HCT116 (cell line): ENCODE measurements around the gene AGFG2. TPM values are rescaled to one million over a fixed set of nuclear protein-coding genes. Genes with fewer than 3 reads are reported as not detected.

Source experiments
- ATAC-seq: fragments of 200-7000 bp; cut with Tn5 transposase; 2 replicates; pipeline ENCODE4 v1.9.1; 2020; ENCODE audit warnings: mild to moderate bottlenecking, moderate library complexity
- BruUV-seq: library from RNA; stranded (reverse); fragments of 400-500 nt; replicated peaks from 2 replicates; lab custom pipeline; 2021; lab: Mats Ljungman, UMichigan
- CTCF ChIA-PET: fragments of 300-600 bp; sonication (Branson Sonifier 250); formaldehyde crosslinking; loops from one replicate; lab custom pipeline; 2021; ENCODE audit warnings: antibody characterized with exemption; lab: Charles Lee
- POLR2A ChIA-PET: fragments of 300-600, 350-600 bp; sonication (Branson Sonifier 250); formaldehyde crosslinking; loops from one replicate; lab custom pipeline; 2021; ENCODE audit warnings: antibody characterized with exemption; lab: Charles Lee
- RAD21 ChIA-PET, 2 experiments: fragments of 300-600 bp; sonication (Branson Sonifier 250); formaldehyde crosslinking; loops; one replicate each; lab custom pipeline; 2023; ENCODE audit warnings: low total read pairs in 2 of 2; ENCODE audit not compliant: uncharacterized antibody in 2 of 2, unreplicated experiment in 2 of 2, low non-redundant PET in 1 of 2; lab: Charles Lee
- DNase-seq: peaks from one replicate; pipeline ENCODE4 v3.0.0-alpha.2; 2010; ENCODE audit warnings: low read depth, low spot score
- H2AFZ ChIP-seq: fragments of 200-600 bp; shearing (Covaris generic), sonication (generic); 2 replicates; pipeline ENCODE4 v1.6.1; 2017; ENCODE audit warnings: low read depth, mixed run types, mixed read lengths, antibody characterized with exemption, low read length; ENCODE audit not compliant: poor library complexity, severe bottlenecking
- H3K27ac ChIP-seq: 2 replicates; pipeline ENCODE4 v1.5.1; 2012; ENCODE audit warnings: low read depth, low read length
- H3K27me3 ChIP-seq: fragments of 200-600 bp; sonication (generic); 2 replicates; pipeline ENCODE4 v1.6.1; 2016; ENCODE audit warnings: mixed run types, low read length, mixed read lengths; ENCODE audit not compliant: insufficient read depth
- H3K36me3 ChIP-seq, 2 experiments: fragments of 200-500 bp in 1 of 2; fragments of 200-600 bp in 1 of 2; sonication (Bioruptor generic) in 1 of 2; sonication (generic) in 1 of 2; 2 replicates each; pipeline versions ENCODE4 v1.5.1 to v1.6.1; 2014 to 2016; ENCODE audit warnings: low read length in 2 of 2, inconsistent platforms in 1 of 2, mixed read lengths in 1 of 2, mixed run types in 1 of 2; ENCODE audit not compliant: insufficient read depth in 2 of 2, control insufficient read depth in 1 of 2
- H3K4me1 ChIP-seq, 2 experiments: fragments of 200-600 bp in 1 of 2; sonication (generic) in 1 of 2; 2 replicates each; pipeline versions ENCODE4 v1.5.1 to v1.6.1; 2012 to 2017; ENCODE audit warnings: low read length in 2 of 2, inconsistent platforms in 1 of 2, mild to moderate bottlenecking in 1 of 2, mixed read lengths in 1 of 2, mixed run types in 1 of 2, moderate library complexity in 1 of 2; ENCODE audit not compliant: insufficient read depth in 2 of 2, control insufficient read depth in 1 of 2
- H3K4me2 ChIP-seq: fragments of 200-600 bp; sonication (generic); 2 replicates; pipeline ENCODE4 v1.6.1; 2017; ENCODE audit warnings: mixed run types, low read length, mixed read lengths
- H3K4me3 ChIP-seq, 2 experiments: fragments of 200-600 bp in 1 of 2; sonication (generic) in 1 of 2; replicated peaks in 1 of 2; 2 replicates each; pipeline ENCODE4 v1.5.1; 2011 to 2016; ENCODE audit warnings: low read length in 2 of 2, control low read depth in 1 of 2, low read depth in 1 of 2, mild to moderate bottlenecking in 1 of 2, mixed read lengths in 1 of 2, mixed run types in 1 of 2
- H3K79me2 ChIP-seq: fragments of 200-600 bp; sonication (generic); 2 replicates; pipeline ENCODE4 v1.6.1; 2017; ENCODE audit warnings: mild to moderate bottlenecking, mixed run types, low read length, moderate library complexity, mixed read lengths; ENCODE audit not compliant: insufficient read depth
- H3K9ac ChIP-seq: fragments of 200-600 bp; sonication (generic); 2 replicates; pipeline ENCODE4 v1.6.1; 2016; ENCODE audit warnings: low read length, mixed read lengths
- H3K9me2 ChIP-seq: fragments of 200-600 bp; sonication (generic), shearing (Covaris generic); 2 replicates; pipeline ENCODE4 v1.6.1; 2017; ENCODE audit warnings: mixed run types, mild to moderate bottlenecking, moderate library complexity; ENCODE audit not compliant: insufficient read depth
- H3K9me3 ChIP-seq, 2 experiments: fragments of 200-500 bp in 1 of 2; fragments of 200-600 bp in 1 of 2; sonication (Bioruptor generic) in 1 of 2; sonication (generic) in 1 of 2; 2 replicates each; pipeline ENCODE4 v1.6.1; 2014 to 2017; ENCODE audit warnings: low read length in 2 of 2, mixed read lengths in 2 of 2, inconsistent platforms in 1 of 2, low read depth in 1 of 2, mild to moderate bottlenecking in 1 of 2, mixed run types in 1 of 2, moderate library complexity in 1 of 2; ENCODE audit not compliant: control insufficient read depth in 1 of 2, insufficient read depth in 1 of 2
- H4K20me1 ChIP-seq: fragments of 200-600 bp; sonication (generic), shearing (Covaris generic); 2 replicates; pipeline ENCODE4 v1.6.1; 2017; ENCODE audit warnings: mixed run types, mild to moderate bottlenecking, moderate library complexity; ENCODE audit not compliant: insufficient read depth
- EGR1 ChIP-seq: IDR thresholded peaks from 2 replicates; pipeline ENCODE4 v1.6.1; 2012; ENCODE audit warnings: low read depth
- ELF1 ChIP-seq: IDR thresholded peaks from 2 replicates; pipeline ENCODE4 v1.6.1; 2012; ENCODE audit warnings: low read depth, borderline replicate concordance
- EZH2 ChIP-seq: fragments of 200-600 bp; sonication (generic); IDR thresholded peaks from 2 replicates; pipeline ENCODE4 v1.6.1; 2017; ENCODE audit warnings: antibody characterized with exemption, mixed run types
- FOSL1 ChIP-seq: IDR thresholded peaks from 2 replicates; pipeline ENCODE4 v1.6.1; 2012; ENCODE audit warnings: low read depth
- JUND ChIP-seq: IDR thresholded peaks from 2 replicates; pipeline ENCODE4 v1.6.1; 2012
- POLR2A ChIP-seq: IDR thresholded peaks from 2 replicates; pipeline ENCODE4 v1.7.0; 2011; ENCODE audit warnings: borderline replicate concordance; ENCODE audit not compliant: insufficient read depth, insufficient read length; ENCODE audit errors: extremely low read depth
- POLR2AphosphoS5 ChIP-seq: IDR thresholded peaks from 2 replicates; pipeline ENCODE4 v1.6.1; 2011; ENCODE audit warnings: mild to moderate bottlenecking, low read depth, low read length, moderate library complexity
- SIN3A ChIP-seq: IDR thresholded peaks from 2 replicates; pipeline ENCODE4 v1.6.1; 2012; ENCODE audit warnings: low read depth
- SRF ChIP-seq: IDR thresholded peaks from 2 replicates; pipeline ENCODE4 v1.6.1; 2012; ENCODE audit warnings: low read depth
- YY1 ChIP-seq: IDR thresholded peaks from 2 replicates; pipeline ENCODE4 v1.6.1; 2011; ENCODE audit warnings: low read length, low read depth, moderate library complexity, mild to moderate bottlenecking; ENCODE audit not compliant: insufficient replicate concordance; ENCODE audit errors: extremely low read depth
- ZFX ChIP-seq: fragments of 450-650 bp; IDR thresholded peaks from 2 replicates; pipeline ENCODE4 v1.6.1; 2017
- intact Hi-C: fragments of 100-400 bp; cut with micrococcal nuclease; formaldehyde crosslinking; loops from 2 replicates; pipeline ENCODE4 v1.10.0; 2022
- total RNA-seq: library from RNA; stranded (reverse); gene quantifications from one replicate; pipeline ENCODE4 v1.2.1, GENCODE V29; 2021; ENCODE audit not compliant: unreplicated experiment
- TF ChIP-seq, protein P1 (sequence below): IDR thresholded peaks from 2 replicates; pipeline ENCODE4 v1.6.1; 2012
- TF ChIP-seq, protein P2 (sequence below): IDR thresholded peaks from 2 replicates; pipeline ENCODE4 v1.6.1; 2012
- TF ChIP-seq, protein P3 (sequence below): IDR thresholded peaks from 2 replicates; pipeline ENCODE4 v1.6.1; 2012; ENCODE audit warnings: low read depth

Gene AGFG2
- total RNA-seq, 1 experiment from 2014 or later = 14.0 TPM

DNA sequence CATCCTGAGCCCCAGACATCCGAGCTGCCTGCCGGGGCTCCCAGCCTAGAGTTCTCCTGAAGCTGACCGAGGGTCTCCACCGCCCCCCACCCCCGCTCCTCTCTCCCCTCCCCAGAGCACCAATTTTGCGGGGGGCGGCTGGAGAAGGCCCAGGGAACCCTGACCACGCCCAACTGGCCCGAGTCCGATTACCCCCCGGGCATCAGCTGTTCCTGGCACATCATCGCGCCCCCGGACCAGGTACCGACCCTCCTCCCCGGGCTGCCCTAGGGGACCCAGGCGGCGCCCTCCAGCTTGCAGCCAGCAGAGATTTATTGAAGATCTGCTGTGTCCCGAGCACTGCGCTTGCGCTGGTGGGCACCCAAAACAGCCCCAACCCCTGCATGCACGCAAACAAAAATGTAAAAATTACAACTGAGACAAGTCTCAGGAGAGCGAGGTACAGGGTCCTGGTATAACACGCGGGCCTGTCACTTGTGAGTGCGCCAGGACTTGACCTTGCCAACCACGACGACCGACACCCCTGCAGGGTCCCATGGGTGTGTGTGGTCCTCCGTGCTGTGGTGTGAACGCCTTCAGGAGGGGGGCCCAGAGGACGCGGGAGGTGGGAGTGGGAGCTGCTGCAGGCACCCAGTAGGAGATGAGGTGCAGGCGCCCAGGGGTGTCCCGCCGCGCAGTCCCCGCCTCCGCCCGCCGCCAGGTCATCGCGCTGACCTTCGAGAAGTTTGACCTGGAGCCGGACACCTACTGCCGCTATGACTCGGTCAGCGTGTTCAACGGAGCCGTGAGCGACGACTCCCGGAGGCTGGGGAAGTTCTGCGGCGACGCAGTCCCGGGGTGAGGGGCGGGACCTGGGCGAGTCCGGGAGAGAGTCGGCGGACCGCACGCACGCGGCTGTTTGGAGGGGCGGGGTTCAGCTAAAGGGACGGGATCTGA is 66.2 kb downstream of the AGFG2 start:
- Histone ChIP-seq H3K4me1 (peaks cover 4 to 50% of the 10 kb centered on the region in 2 experiments), H2AFZ (peak overlapping the region; percentile 17), H3K79me2 (no peaks in the 10 kb centered on the region), H3K36me3 (no peaks in the 10 kb centered on the region), H3K27ac (peak overlapping the region; percentile 77), H3K4me3 (peak overlapping the region; percentile 64 to 72), H4K20me1 (no peaks in the 10 kb centered on the region), H3K9me3 (no peaks in the 10 kb centered on the region), H3K4me2 (peak overlapping the region; percentile 86), H3K9ac (peak overlapping the region; percentile 57), H3K27me3 (no peaks in the 10 kb centered on the region), H3K9me2 (no peaks in the 10 kb centered on the region)
- RAD21 ChIA-PET = interaction anchor here in 1 of 2 experiments (0.5 kb wide), 1 partner anchor 28 kb away, joined by 7 read pairs; no protein-coding TSS in a partner anchor
- CTCF ChIA-PET = interaction anchor here (0.6 to 1.4 kb wide), 2 partner anchors 19 to 69 kb away, joined by 3 to 4 read pairs; partner anchors contain the start of genes FBXO24 and LRCH4
- ATAC-seq = peak; percentile 51
- DNase-seq = no peak
- TF ChIP-seq POLR2A = peak; percentile 22
- TF ChIP-seq YY1 = no peak
- no peak for TF ChIP-seq FOSL1
- TF ChIP-seq, protein P1, sequence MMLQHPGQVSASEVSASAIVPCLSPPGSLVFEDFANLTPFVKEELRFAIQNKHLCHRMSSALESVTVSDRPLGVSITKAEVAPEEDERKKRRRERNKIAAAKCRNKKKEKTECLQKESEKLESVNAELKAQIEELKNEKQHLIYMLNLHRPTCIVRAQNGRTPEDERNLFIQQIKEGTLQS = no peak
- no peak for TF ChIP-seq SIN3A
- TF ChIP-seq SRF = no peak
- TF ChIP-seq, protein P2, sequence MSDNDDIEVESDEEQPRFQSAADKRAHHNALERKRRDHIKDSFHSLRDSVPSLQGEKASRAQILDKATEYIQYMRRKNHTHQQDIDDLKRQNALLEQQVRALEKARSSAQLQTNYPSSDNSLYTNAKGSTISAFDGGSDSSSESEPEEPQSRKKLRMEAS = no peak
- TF ChIP-seq EGR1 = no peak
- TF ChIP-seq EZH2 = no peak
- TF ChIP-seq ELF1 = no peak
- TF ChIP-seq, protein P3, sequence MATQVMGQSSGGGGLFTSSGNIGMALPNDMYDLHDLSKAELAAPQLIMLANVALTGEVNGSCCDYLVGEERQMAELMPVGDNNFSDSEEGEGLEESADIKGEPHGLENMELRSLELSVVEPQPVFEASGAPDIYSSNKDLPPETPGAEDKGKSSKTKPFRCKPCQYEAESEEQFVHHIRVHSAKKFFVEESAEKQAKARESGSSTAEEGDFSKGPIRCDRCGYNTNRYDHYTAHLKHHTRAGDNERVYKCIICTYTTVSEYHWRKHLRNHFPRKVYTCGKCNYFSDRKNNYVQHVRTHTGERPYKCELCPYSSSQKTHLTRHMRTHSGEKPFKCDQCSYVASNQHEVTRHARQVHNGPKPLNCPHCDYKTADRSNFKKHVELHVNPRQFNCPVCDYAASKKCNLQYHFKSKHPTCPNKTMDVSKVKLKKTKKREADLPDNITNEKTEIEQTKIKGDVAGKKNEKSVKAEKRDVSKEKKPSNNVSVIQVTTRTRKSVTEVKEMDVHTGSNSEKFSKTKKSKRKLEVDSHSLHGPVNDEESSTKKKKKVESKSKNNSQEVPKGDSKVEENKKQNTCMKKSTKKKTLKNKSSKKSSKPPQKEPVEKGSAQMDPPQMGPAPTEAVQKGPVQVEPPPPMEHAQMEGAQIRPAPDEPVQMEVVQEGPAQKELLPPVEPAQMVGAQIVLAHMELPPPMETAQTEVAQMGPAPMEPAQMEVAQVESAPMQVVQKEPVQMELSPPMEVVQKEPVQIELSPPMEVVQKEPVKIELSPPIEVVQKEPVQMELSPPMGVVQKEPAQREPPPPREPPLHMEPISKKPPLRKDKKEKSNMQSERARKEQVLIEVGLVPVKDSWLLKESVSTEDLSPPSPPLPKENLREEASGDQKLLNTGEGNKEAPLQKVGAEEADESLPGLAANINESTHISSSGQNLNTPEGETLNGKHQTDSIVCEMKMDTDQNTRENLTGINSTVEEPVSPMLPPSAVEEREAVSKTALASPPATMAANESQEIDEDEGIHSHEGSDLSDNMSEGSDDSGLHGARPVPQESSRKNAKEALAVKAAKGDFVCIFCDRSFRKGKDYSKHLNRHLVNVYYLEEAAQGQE = no peak
- no peak for TF ChIP-seq JUND
- peak; percentile 78 for TF ChIP-seq POLR2AphosphoS5
- TF ChIP-seq ZFX = no peak
- BruUV-seq = no TSS peak
- POLR2A ChIA-PET = interaction anchor here (0.7 to 2.2 kb wide), 3 partner anchors 17 to 28 kb away, joined by 3 to 9 read pairs (median 5); partner anchors contain the start of genes FBXO24 and LRCH4
- intact Hi-C loops = no loop called here
